Esophagus squamous epithelium (tissue), 5 donors: ENCODE results near the gene ZBTB46. TPM values are rescaled to one million over a fixed set of nuclear protein-coding genes. Genes with fewer than 3 reads are reported as not detected.

Source experiments
- DNase-seq: peaks from one replicate; lab custom pipeline; 2025; lab: John Stamatoyannopoulos, UW
- H3K27ac ChIP-seq, 4 donors: fragments of 200-600 bp; sonication (generic); one replicate each; pipeline ENCODE4 v1.5.1; 2016 to 2019; ENCODE audit warnings: mild to moderate bottlenecking in 1 of 4
- H3K27me3 ChIP-seq, 4 donors: fragments of 200-600 bp; sonication (generic); 1 replicate in 3 of 4; 2 replicates in 1 of 4; pipeline versions ENCODE4 v1.5.1 to v1.6.0; 2017 to 2021; ENCODE audit warnings: antibody characterized with exemption in 1 of 4
- H3K36me3 ChIP-seq, 3 donors: fragments of 200-600 bp; sonication (generic); one replicate each; pipeline ENCODE4 v1.5.1; 2016 to 2019
- H3K4me1 ChIP-seq, 3 donors: fragments of 200-600 bp; sonication (generic); one replicate each; pipeline ENCODE4 v1.5.1; 2017 to 2019
- H3K4me3 ChIP-seq, 4 donors: fragments of 200-600 bp; sonication (generic); 1 replicate in 3 of 4; 2 replicates in 1 of 4; pipeline ENCODE4 v1.5.1; 2016 to 2019; ENCODE audit warnings: mild to moderate bottlenecking in 2 of 4, moderate library complexity in 1 of 4
- H3K9me3 ChIP-seq, 3 donors: fragments of 200-600 bp; sonication (generic); one replicate each; pipeline ENCODE4 v1.5.1; 2016 to 2019
- CTCF ChIP-seq, 6 experiments: fragments of 450-650 bp in 4 of 6; fragments of 200-600 bp in 2 of 6; sonication (generic) in 2 of 6; IDR thresholded peaks; one replicate each; pipeline ENCODE4 v1.5.1; 2016 to 2019; ENCODE audit warnings: antibody characterized with exemption in 6 of 6, mild to moderate bottlenecking in 4 of 6, moderate library complexity in 4 of 6
- POLR2A ChIP-seq, 4 donors: fragments of 450-650 bp; IDR thresholded peaks; one replicate each; pipeline ENCODE4 v1.6.1; 2017; ENCODE audit warnings: antibody characterized with exemption in 4 of 4, mild to moderate bottlenecking in 4 of 4, moderate library complexity in 3 of 4
- WGBS, 2 donors: methylation state at CpG; one replicate each; pipeline ENCODE4 v1.1.5; 2018; 5-methylcytosine and 5-hydroxymethylcytosine counted together
- intact Hi-C: fragments of 100-400 bp; cut with DNase I; formaldehyde crosslinking; loops from one replicate; pipeline ENCODE4 v1.15.0; 2022
- total RNA-seq, 4 donors: library from RNA; depleted of rRNA; stranded (reverse); fragments of >200 nt; gene quantifications; one replicate each; pipeline ENCODE4 v1.1.0, GENCODE V29; 2016
- donor health status: DM: yes; HTN: yes; CAD: no.

Gene ZBTB46
- total RNA-seq, 4 donors from 2014 or later = 0.79 to 4.2 (median 2.0) TPM

GRCh38 chr20:63698739-63699465, 132.2 kb downstream of the ZBTB46 start:
- intact Hi-C loops = no loop called here
- Histone ChIP-seq H3K27me3 (no peaks in the 10 kb centered on the region), H3K4me3 (peak overlapping the region in 1 of 4 donors; percentile 59), H3K9me3 (no peaks in the 10 kb centered on the region), H3K4me1 (peaks cover 32 to 60% (median 58%) of the 10 kb centered on the region in 3 donors), H3K36me3 (peaks cover 0 to 26% (median 1%) of the 10 kb centered on the region in 3 donors), H3K27ac (peak overlapping the region; percentile 35 to 89 (median 73))
- no peak for DNase-seq
- TF ChIP-seq POLR2A (IDR thresholded peaks at IDR 0.05) = no peak
- TF ChIP-seq CTCF (IDR thresholded peaks at IDR 0.05) = no peak
- WGBS, 2 donors = 20% methylated on average over 1 of the region's 19 CpGs; no CpG with 5 or more reads in 1 of the 2 donors

GRCh38 chr20:63697868-63698545, 133.1 kb downstream of the ZBTB46 start:
- Histone ChIP-seq H3K4me3 (peak overlapping the region in 2 of 4 donors; percentile 43 to 59), H3K27me3 (no peaks in the 10 kb centered on the region), H3K4me1 (peaks cover 32 to 60% (median 58%) of the 10 kb centered on the region in 3 donors), H3K9me3 (no peaks in the 10 kb centered on the region), H3K27ac (peak overlapping the region in 2 of 4 donors; percentile 49 to 81), H3K36me3 (peaks cover 0 to 17% (median 0%) of the 10 kb centered on the region in 3 donors)
- intact Hi-C loops = no loop called here
- no peak for DNase-seq
- TF ChIP-seq POLR2A (IDR thresholded peaks at IDR 0.05) (no peak), CTCF (IDR thresholded peaks at IDR 0.05) (no peak)
- 71 to 83% methylated on average over 7 to 16 of the region's 40 CpGs for WGBS, 2 donors

GRCh38 chr20:63697357-63697867, 133.7 kb downstream of the ZBTB46 start:
- peak overlapping the region; percentile 9 to 59 (median 29) for H3K4me3 ChIP-seq
- 66% methylated on average over 3 of the region's 7 CpGs; no CpG with 5 or more reads in 1 of the 2 donors for WGBS, 2 donors

GRCh38 chr20:63696628-63697356, 134.3 kb downstream of the ZBTB46 start, which contains the start of gene TNFRSF6B:
TNFRSF6B (plus strand) TSS chr20:63696652; CDS start chr20:63696768, 116 bp downstream.
- H3K27ac ChIP-seq = peak within 1 kb of the TSS; percentile 22 to 63 (median 44)
- intact Hi-C loops = no loop called here
- peaks cover 32 to 71% (median 67%) of the 10 kb centered on the region in 3 donors for H3K4me1 ChIP-seq
- no CpG with 5 or more reads among the region's 52 CpGs for WGBS, 2 donors
- H3K36me3 ChIP-seq = peaks cover 0 to 11% (median 0%) of the 10 kb centered on the region in 3 donors
- no peaks in the 10 kb centered on the region for H3K27me3 ChIP-seq
- DNase-seq = no peak
- H3K9me3 ChIP-seq = no peaks in the 10 kb centered on the region
- no peak for TF ChIP-seq POLR2A (IDR thresholded peaks at IDR 0.05)
- TF ChIP-seq CTCF (IDR thresholded peaks at IDR 0.05) = no peak
- H3K4me3 ChIP-seq = peak within 1 kb of the TSS; percentile 9 to 59 (median 29)

More at GRCh38 chr20:63697357-63697867, 133.7 kb downstream of the ZBTB46 start:
- Histone ChIP-seq H3K36me3 (peaks cover 0 to 11% (median 0%) of the 10 kb centered on the region in 3 donors), H3K9me3 (no peaks in the 10 kb centered on the region), H3K27me3 (no peaks in the 10 kb centered on the region), H3K4me1 (peaks cover 32 to 65% (median 62%) of the 10 kb centered on the region in 3 donors), H3K27ac (peak overlapping the region in 2 of 4 donors; percentile 49 to 63)
- TF ChIP-seq POLR2A (IDR thresholded peaks at IDR 0.05) (no peak), CTCF (IDR thresholded peaks at IDR 0.05) (no peak)
- intact Hi-C loops = no loop called here
- DNase-seq = no peak
